Body of pancreas (tissue), 4 donors: Measurements from ENCODE around the gene ANKRD44.

Experiments
- POLR2A ChIP-seq, 3 donors: fragments of 450-650 bp; IDR thresholded peaks; one replicate each; pipeline ENCODE4 v1.6.1; 2016; ENCODE audit warnings: antibody characterized with exemption in 3 of 3, mild to moderate bottlenecking in 2 of 3
- TF ChIP-seq, protein P1 (sequence below), 7 experiments: fragments of 450-650 bp in 4 of 7; fragments of 200-600 bp in 3 of 7; sonication (generic) in 3 of 7; IDR thresholded peaks; one replicate each; pipeline ENCODE4 v1.5.1; 2016 to 2019; ENCODE audit warnings: antibody characterized with exemption in 7 of 7

DNA sequence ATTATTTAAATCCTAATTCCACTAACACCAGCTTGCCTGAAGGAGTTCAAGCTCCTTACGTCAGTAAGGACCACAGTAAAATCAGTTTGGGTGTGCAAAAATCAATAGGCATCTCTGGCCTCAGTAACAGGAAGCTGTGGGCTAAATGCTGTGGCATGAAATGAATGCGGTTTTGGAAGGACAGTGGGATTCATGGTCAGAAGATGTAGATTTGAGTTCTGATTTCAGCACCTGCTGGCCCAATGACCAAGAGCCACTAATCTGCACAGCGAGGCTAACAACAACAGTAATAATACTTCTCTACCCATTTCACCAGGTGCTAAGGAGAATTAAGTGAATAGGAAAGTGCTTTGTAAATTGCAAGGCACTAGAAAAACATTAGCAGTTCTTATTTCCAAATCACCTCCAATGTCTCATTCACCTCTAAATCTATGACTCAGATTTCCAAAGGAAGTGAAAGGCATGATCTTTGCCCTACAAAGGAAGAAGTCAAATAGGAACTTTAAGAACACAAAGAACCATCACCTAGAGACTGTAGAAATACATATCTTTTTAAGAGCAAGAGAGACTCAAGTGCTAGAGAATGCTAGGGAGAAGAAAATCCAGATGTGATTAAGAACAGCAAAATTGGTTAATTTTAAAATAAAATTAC is 172.6 kb downstream of the ANKRD44 start:
- TF ChIP-seq, protein P1, sequence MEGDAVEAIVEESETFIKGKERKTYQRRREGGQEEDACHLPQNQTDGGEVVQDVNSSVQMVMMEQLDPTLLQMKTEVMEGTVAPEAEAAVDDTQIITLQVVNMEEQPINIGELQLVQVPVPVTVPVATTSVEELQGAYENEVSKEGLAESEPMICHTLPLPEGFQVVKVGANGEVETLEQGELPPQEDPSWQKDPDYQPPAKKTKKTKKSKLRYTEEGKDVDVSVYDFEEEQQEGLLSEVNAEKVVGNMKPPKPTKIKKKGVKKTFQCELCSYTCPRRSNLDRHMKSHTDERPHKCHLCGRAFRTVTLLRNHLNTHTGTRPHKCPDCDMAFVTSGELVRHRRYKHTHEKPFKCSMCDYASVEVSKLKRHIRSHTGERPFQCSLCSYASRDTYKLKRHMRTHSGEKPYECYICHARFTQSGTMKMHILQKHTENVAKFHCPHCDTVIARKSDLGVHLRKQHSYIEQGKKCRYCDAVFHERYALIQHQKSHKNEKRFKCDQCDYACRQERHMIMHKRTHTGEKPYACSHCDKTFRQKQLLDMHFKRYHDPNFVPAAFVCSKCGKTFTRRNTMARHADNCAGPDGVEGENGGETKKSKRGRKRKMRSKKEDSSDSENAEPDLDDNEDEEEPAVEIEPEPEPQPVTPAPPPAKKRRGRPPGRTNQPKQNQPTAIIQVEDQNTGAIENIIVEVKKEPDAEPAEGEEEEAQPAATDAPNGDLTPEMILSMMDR (IDR thresholded peaks at IDR 0.05) = no peak
- TF ChIP-seq POLR2A (IDR thresholded peaks at IDR 0.05) = no peak
